Left ventricle myocardium inferior (tissue), 1 donor: ENCODE measurements around the gene PRODH2. TPM values are rescaled to one million over a fixed set of nuclear protein-coding genes. Genes with fewer than 3 reads are reported as not detected.

Experiments used
- DNase-seq: peaks from one replicate; pipeline ENCODE4 v3.0.0-alpha.2; 2020
- H3K27ac ChIP-seq: fragments of 200-600 bp; replicated peaks from 2 replicates; pipeline ENCODE4 v1.8.0; 2021
- H3K27me3 ChIP-seq: fragments of 200-600 bp; 2 replicates; pipeline ENCODE4 v1.8.0; 2021; ENCODE audit warnings: low read depth
- H3K36me3 ChIP-seq: fragments of 200-600 bp; 2 replicates; pipeline ENCODE4 v1.8.0; 2021
- H3K4me1 ChIP-seq: fragments of 200-600 bp; 2 replicates; pipeline ENCODE4 v1.8.0; 2021
- H3K4me3 ChIP-seq: fragments of 200-600 bp; 2 replicates; pipeline ENCODE4 v1.8.0; 2021; ENCODE audit warnings: mild to moderate bottlenecking, moderate library complexity
- H3K9me3 ChIP-seq: fragments of 200-600 bp; replicated peaks from 2 replicates; pipeline ENCODE4 v1.8.0; 2021
- intact Hi-C: fragments of 100-400 bp; cut with micrococcal nuclease; formaldehyde crosslinking; loops from one replicate; pipeline ENCODE4 v1.11.0; 2022
- total RNA-seq: library from RNA; stranded (reverse); fragmentation: NEBNext Ultra II Directional; extraction: Animal tissue kit (Norgen Biotek cat#: 25700); gene quantifications from one replicate; pipeline ENCODE4 v1.2.1, GENCODE V29; 2021
- TF ChIP-seq, protein P1 (sequence below): fragments of 200-600 bp; IDR thresholded peaks from 2 replicates; pipeline ENCODE4 v1.8.0; 2021; ENCODE audit warnings: antibody characterized with exemption, mild to moderate bottlenecking, borderline replicate concordance
- donor health status: DM: no; HTN: yes; CAD: no; lungs with severe emphysema.

PRODH2 gene
- total RNA-seq, 1 donor from 2014 or later = not detected

DNA sequence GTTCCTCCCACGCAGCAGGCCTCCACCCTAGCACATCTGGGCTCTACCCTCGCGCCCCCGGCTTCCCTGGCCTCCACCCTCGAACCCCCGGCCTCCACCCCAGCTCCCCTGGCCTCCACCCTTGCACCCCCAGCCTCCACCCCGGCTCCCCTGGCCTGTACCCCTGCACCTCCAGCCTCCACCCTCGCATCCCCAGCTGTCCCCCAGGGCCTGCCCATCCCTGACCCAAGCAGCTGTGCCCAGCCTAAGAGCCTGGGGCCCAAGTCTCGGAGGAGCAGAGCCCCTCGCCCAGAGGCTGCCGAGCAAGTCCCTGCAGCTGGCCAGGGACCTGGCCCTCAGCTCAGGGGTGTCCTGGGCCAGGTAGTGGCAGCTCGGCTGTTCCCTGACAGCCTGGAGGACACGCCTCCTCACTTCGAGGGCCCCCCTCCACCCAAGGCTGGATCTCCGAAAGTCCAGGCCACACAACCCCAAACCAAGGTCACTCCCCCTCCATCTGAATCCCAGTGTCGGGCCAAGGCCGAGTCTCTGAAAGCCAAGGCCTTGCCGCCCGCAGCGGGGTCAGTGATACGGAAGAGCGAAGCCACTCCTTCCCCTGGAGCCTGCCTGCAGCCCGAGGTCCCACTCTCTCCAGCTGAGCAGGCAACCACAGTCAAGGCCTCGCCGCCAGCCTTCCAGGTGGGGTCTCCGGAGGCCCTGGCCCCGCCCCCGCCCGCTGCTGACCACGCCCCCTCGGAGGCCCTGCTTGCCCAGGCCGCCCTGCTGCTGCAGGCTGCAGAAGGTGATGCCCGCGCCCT lies 45.2 kb downstream of the PRODH2 start:
- Histone ChIP-seq H3K36me3 (peaks cover 30% of the 10 kb centered on the region), H3K27ac (no peak overlapping the region), H3K4me3 (peak overlapping the region; percentile 17), H3K9me3 (no peaks in the 10 kb centered on the region), H3K27me3 (no peaks in the 10 kb centered on the region), H3K4me1 (peaks cover 9% of the 10 kb centered on the region)
- TF ChIP-seq, protein P1, sequence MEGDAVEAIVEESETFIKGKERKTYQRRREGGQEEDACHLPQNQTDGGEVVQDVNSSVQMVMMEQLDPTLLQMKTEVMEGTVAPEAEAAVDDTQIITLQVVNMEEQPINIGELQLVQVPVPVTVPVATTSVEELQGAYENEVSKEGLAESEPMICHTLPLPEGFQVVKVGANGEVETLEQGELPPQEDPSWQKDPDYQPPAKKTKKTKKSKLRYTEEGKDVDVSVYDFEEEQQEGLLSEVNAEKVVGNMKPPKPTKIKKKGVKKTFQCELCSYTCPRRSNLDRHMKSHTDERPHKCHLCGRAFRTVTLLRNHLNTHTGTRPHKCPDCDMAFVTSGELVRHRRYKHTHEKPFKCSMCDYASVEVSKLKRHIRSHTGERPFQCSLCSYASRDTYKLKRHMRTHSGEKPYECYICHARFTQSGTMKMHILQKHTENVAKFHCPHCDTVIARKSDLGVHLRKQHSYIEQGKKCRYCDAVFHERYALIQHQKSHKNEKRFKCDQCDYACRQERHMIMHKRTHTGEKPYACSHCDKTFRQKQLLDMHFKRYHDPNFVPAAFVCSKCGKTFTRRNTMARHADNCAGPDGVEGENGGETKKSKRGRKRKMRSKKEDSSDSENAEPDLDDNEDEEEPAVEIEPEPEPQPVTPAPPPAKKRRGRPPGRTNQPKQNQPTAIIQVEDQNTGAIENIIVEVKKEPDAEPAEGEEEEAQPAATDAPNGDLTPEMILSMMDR = no peak
- intact Hi-C loops = no loop called here
- no peak for DNase-seq

DNA sequence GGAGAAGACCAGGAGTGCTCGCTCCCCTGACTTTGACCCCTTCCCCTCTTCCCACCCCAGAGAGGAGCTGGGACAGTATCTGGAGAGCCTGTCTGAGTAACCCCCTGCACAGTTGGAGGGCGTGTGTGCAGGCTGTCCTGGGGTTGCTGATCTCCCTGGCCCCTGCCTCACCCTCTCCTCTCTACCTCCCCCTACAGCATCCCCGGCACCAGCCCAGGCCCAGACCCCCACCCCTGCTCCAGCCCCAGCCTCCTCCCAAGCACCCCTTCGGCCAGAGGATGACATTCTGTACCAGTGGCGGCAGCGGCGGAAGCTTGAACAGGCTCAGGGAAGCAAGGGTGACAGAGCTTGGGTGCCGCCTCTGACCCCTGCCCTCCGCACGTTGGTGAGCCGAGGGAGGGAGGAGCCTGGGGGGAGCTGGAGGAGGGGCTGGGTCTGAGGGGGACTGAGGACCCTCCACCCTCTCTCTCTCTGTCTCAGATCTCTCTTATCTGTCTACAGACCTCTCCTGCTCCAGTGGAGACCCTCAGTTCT lies 46.0 kb downstream of the PRODH2 start:
- Histone ChIP-seq H3K27me3 (no peaks in the 10 kb centered on the region), H3K9me3 (no peaks in the 10 kb centered on the region), H3K4me1 (peaks cover 9% of the 10 kb centered on the region), H3K4me3 (no peak overlapping the region), H3K27ac (no peak overlapping the region), H3K36me3 (peaks cover 39% of the 10 kb centered on the region)
- intact Hi-C loops = no loop called here
- TF ChIP-seq, protein P1 = no peak
- DNase-seq = no peak

DNA sequence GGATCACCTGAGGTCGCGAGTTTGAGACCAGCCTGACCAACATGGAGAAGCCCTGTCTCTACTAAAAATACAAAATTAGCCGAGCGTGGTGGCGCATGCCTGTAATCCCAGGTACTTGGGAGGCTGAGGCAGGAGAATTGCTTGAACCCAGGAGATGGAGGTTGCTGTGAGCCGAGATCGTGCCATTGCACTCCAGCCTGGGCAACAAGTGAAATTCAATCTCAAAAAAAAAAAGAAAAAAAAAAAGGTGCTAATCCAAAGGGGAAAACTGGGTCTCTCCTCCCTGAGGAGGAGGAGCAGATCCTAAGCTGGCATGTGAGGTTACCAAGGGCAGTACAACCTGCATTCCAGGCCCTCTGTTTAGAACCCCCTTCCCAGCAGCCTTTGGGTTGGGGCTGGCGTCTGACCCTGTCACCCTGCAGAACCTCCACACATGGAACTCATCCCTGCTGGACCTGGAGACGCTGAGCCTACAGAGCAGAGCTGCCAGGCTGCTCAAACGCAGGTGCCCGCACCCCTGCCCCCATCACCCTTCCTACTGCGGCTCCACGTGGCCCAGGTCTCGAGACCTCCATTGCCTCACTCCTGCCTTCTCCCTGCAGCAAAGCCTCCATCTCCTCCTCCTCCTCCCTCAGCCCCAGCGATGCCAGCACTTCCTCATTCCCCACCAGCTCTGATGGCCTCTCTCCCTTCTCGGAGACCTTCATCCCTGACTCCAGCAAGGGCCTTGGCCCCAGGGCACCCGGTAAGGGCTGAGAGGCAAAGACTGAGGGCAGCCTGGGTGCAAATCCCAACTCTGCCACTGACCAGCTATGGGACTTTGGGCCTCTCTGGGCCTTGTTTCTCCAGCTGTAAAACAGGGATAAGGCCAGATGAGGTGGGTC lies 48.0 kb downstream of the PRODH2 start:
- TF ChIP-seq, protein P1 = no peak
- no peak for DNase-seq
- Histone ChIP-seq H3K36me3 (peaks cover 41% of the 10 kb centered on the region), H3K4me3 (no peak overlapping the region), H3K9me3 (no peaks in the 10 kb centered on the region), H3K27me3 (no peaks in the 10 kb centered on the region), H3K4me1 (peaks cover 18% of the 10 kb centered on the region), H3K27ac (no peak overlapping the region)
- intact Hi-C loops = no loop called here

DNA sequence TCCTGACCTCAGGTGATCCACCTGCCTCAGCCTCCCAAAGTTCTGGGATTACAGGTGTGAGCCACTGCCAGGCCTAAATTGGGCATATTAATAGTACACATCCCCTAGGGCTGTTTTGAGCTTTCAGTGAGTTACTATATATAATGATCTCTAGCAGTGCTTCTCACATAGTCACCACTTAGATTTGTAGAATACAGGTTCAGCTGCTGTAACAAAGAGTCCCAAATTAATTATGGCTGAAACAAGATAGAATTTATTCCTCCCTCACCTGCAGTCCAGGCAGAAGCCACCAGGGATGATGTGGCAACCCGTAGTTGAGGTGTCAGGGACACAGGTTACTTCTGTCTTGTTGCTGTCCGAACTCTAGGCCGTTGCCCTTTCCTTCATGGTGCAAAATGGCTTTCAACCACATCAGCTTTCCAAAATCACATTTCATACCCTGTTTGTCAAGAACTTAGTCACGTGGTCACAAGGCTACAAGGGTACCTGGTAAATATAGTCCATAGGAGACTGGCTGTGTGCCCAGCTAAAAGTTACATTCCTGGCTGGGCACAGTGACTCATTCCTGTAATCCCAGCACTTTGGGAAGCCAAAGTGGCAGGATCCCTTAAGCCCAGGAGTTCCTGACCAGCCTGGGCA lies 51.8 kb downstream of the PRODH2 start:
- Histone ChIP-seq H3K36me3 (peaks cover 41% of the 10 kb centered on the region), H3K4me3 (no peak overlapping the region), H3K27ac (no peak overlapping the region), H3K4me1 (peaks cover 43% of the 10 kb centered on the region), H3K27me3 (no peaks in the 10 kb centered on the region), H3K9me3 (no peaks in the 10 kb centered on the region)
- TF ChIP-seq, protein P1 = no peak
- intact Hi-C loops = no loop called here
- no peak for DNase-seq

DNA sequence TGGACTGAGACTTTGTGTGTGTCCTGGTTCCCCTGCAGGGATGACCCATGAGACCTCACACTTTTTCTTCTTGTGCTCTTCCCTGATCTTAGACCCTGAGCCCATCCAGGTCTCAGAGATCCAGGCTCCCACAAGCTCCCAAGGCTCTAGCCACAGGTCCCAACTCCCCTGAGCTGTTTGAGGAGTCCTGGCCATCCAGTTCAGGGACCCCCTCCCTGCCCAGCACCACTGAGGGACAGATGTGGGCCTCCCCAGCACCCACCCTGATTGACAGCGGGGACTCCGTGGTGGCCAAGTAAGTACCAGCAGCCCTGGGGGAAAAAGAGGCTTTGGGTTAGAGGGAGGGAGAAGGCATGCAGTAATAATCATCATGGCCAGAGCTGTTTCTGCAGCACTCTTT lies 52.9 kb downstream of the PRODH2 start:
- Histone ChIP-seq H3K4me3 (no peak overlapping the region), H3K4me1 (peaks cover 54% of the 10 kb centered on the region), H3K27ac (no peak overlapping the region), H3K9me3 (no peaks in the 10 kb centered on the region), H3K27me3 (no peaks in the 10 kb centered on the region), H3K36me3 (peaks cover 31% of the 10 kb centered on the region)
- no peak for DNase-seq
- intact Hi-C loops = no loop called here
- TF ChIP-seq, protein P1 = no peak
